GM12801 (cell line): ENCODE data around the gene C6.

Experiments
- CTCF ChIP-seq: IDR thresholded peaks from one replicate; pipeline ENCODE4 v1.5.1; 2011; ENCODE audit warnings: control low read depth; ENCODE audit not compliant: insufficient read length; ENCODE audit errors: extremely low read depth

Gene C6

GRCh38 chr5:41243558-41243957 is 30.2 kb upstream of the C6 start:
- TF ChIP-seq CTCF = no peak

- TF ChIP-seq CTCF = no peak
These were observed 27.7 kb upstream of the C6 start for GRCh38 chr5:41240985-41241384.

GRCh38 chr5:41240390-41240789 is 27.1 kb upstream of the C6 start:
- no peak for TF ChIP-seq CTCF

- no peak for TF ChIP-seq CTCF
These were observed 21.1 kb upstream of the C6 start for GRCh38 chr5:41234475-41234874.

- TF ChIP-seq CTCF = no peak
These were observed 19.5 kb upstream of the C6 start for GRCh38 chr5:41232797-41233196.

- TF ChIP-seq CTCF = no peak
These were observed 10.6 kb upstream of the C6 start for GRCh38 chr5:41223962-41224361.

GRCh38 chr5:41219658-41220269 is 6.4 kb upstream of the C6 start:
- TF ChIP-seq CTCF = no peak
